Measurements from ENCODE around the gene ZNF207. TPM values are rescaled to one million over a fixed set of nuclear protein-coding genes. Genes with fewer than 3 reads are reported as not detected.

The ZNF207 gene
- total and polyA plus RNA-seq, 2 of the 8 experiments (the other 6 are each of a cell fraction or from before 2014, with no cell fraction given): 268 to 286 TPM

DNA sequence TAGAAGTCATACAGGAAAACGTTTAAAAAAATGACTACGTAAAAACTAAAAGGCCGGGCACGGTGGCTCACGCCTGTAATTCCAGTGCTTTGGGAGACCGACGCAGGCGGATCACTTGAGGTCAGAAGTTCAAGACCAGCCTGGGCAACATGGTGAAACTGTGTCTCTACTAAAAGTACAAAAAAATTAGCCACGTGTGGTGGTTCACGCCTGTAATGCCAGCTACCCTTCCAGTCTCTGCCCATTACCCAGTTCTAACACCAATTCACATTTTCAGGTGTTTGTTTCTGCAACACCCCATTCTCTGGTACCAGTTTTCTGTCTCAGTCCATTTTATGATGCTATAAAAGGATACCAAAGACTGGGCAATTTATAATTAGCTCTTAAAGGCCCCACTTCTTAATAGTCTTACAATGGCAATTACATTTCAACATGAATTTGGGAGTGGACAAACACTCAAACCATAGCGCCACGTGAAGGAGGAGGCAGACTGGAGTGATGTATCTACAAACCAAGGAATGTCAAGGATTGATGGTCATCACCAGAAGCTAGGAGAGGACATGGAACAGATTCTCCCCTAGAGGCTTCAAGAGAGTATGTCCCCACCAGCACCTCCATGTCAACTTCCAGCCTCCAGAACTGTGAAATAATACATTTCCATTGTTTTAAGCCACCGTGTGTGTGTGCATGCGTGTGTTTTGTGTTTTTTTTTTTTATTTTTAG is 7.2 kb upstream of the ZNF207 start (continued):
- TF ChIP-seq CHD2 (IDR thresholded peaks at IDR 0.05; ENCODE audit: low read length): no peak
- no peak for TF ChIP-seq CTBP2 (IDR thresholded peaks at IDR 0.05; ENCODE audit: borderline replicate concordance, insufficient read depth, insufficient read length, low read length)
- no peak for TF ChIP-seq SIX5 (IDR thresholded peaks at IDR 0.05; ENCODE audit: low read depth, low read length)
- TF ChIP-seq POLR2A (IDR thresholded peaks at IDR 0.05; ENCODE audit: control extremely low read depth in 1 of 2, low read depth in 2 of 2, low read length in 2 of 2): no peak
